ENCODE measurements around the gene SRBD1. TPM values are rescaled to one million over a fixed set of nuclear protein-coding genes. Genes with fewer than 3 reads are reported as not detected.

SRBD1 gene
- total RNA-seq, 4 donors from 2014 or later, result 13.5 to 36.2 (median 26.8) TPM

- intact Hi-C loops (cut with DNase I; ENCODE audit: low total_unique reads), result no loop called here
- peaks cover 6% of the 10 kb centered on the region for H3K27me3 ChIP-seq
- no peak for DNase-seq
- no peaks in the 10 kb centered on the region for H3K4me1 ChIP-seq
- no peak for TF ChIP-seq POLR2AphosphoS5 (IDR thresholded peaks at IDR 0.05)
- TF ChIP-seq EP300 (IDR thresholded peaks at IDR 0.05; ENCODE audit: low read depth), result no peak
- no peak for TF ChIP-seq POLR2A (IDR thresholded peaks at IDR 0.05)
- TF ChIP-seq CTCF (IDR thresholded peaks at IDR 0.05), result no peak
- no peaks in the 10 kb centered on the region for H3K36me3 ChIP-seq
- H3K27ac ChIP-seq, result no peak overlapping the region
- in situ Hi-C loops (cut with MboI; ENCODE audit: low pct_ligation_motif_present in 1 of 4, low pct_unique_long_range_greater_than_20kb in 1 of 4, low sequenced_read_pairs in 3 of 4), result loop anchor here in 1 of 4 donors (25.0 kb wide), 1 partner anchor 731 kb away; no protein-coding TSS in a partner anchor
- H3K4me3 ChIP-seq, result no peak overlapping the region
- no peaks in the 10 kb centered on the region for H3K9me3 ChIP-seq
- 96 to 100% methylated on average over 1 to 3 of the region's 3 CpGs for WGBS, 2 donors (ENCODE audit: low coverage in 1 of 2)
Measured at GRCh38 chr2:45631319-45631718, 20.3 kb upstream of the SRBD1 start.

- Histone ChIP-seq H3K4me3 (no peak overlapping the region), H3K4me1 (no peaks in the 10 kb centered on the region), H3K9me3 (no peaks in the 10 kb centered on the region), H3K27me3 (peaks cover 6% of the 10 kb centered on the region), H3K27ac (no peak overlapping the region), H3K36me3 (no peaks in the 10 kb centered on the region)
- WGBS, 2 donors (ENCODE audit: low coverage in 1 of 2), result 80 to 82% methylated on average over 1 of the region's 1 CpG
- no peak for TF ChIP-seq POLR2A (IDR thresholded peaks at IDR 0.05)
- in situ Hi-C loops (cut with MboI; ENCODE audit: low pct_ligation_motif_present in 1 of 4, low pct_unique_long_range_greater_than_20kb in 1 of 4, low sequenced_read_pairs in 3 of 4) (loop anchor here in 1 of 4 donors (25.0 kb wide), 1 partner anchor 732 kb away; no protein-coding TSS in a partner anchor), intact Hi-C loops (cut with DNase I; ENCODE audit: low total_unique reads) (no loop called here)
- no peak for DNase-seq
Measured at GRCh38 chr2:45629971-45630370, 18.9 kb upstream of the SRBD1 start.

- H3K36me3 ChIP-seq, result no peaks in the 10 kb centered on the region
- no peaks in the 10 kb centered on the region for H3K9me3 ChIP-seq
- 56 to 89% methylated on average over 1 of the region's 1 CpG for WGBS, 2 donors (ENCODE audit: low coverage in 1 of 2)
- in situ Hi-C loops (cut with MboI; ENCODE audit: low pct_ligation_motif_present in 1 of 4, low pct_unique_long_range_greater_than_20kb in 1 of 4, low sequenced_read_pairs in 3 of 4) (loop anchor here in 1 of 4 donors (25.0 kb wide), 1 partner anchor 734 kb away; no protein-coding TSS in a partner anchor), intact Hi-C loops (cut with DNase I; ENCODE audit: low total_unique reads) (no loop called here)
- no peak overlapping the region for H3K4me3 ChIP-seq
- no peak for DNase-seq
- H3K27me3 ChIP-seq, result peaks cover 6% of the 10 kb centered on the region
- H3K4me1 ChIP-seq, result no peaks in the 10 kb centered on the region
- no peak overlapping the region for H3K27ac ChIP-seq
- TF ChIP-seq POLR2AphosphoS5 (IDR thresholded peaks at IDR 0.05), result no peak
Measured at GRCh38 chr2:45627911-45628310, 16.8 kb upstream of the SRBD1 start.

- Histone ChIP-seq H3K36me3 (no peaks in the 10 kb centered on the region), H3K4me1 (no peaks in the 10 kb centered on the region), H3K9me3 (no peaks in the 10 kb centered on the region), H3K27me3 (peaks cover 6% of the 10 kb centered on the region), H3K4me3 (no peak overlapping the region), H3K27ac (no peak overlapping the region)
- DNase-seq, result no peak
- intact Hi-C loops (cut with DNase I; ENCODE audit: low total_unique reads) (no loop called here), in situ Hi-C loops (cut with MboI; ENCODE audit: low pct_ligation_motif_present in 1 of 4, low pct_unique_long_range_greater_than_20kb in 1 of 4, low sequenced_read_pairs in 3 of 4) (loop anchor here in 1 of 4 donors (25.0 kb wide), 1 partner anchor 736 kb away; no protein-coding TSS in a partner anchor)
- TF ChIP-seq EP300 (IDR thresholded peaks at IDR 0.05; ENCODE audit: low read depth) (no peak), CTCF (IDR thresholded peaks at IDR 0.05) (no peak), POLR2AphosphoS5 (IDR thresholded peaks at IDR 0.05) (no peak), POLR2A (IDR thresholded peaks at IDR 0.05) (no peak)
- WGBS, 2 donors (ENCODE audit: low coverage in 1 of 2), result 48 to 55% methylated on average over 7 to 8 of the region's 8 CpGs
Measured at GRCh38 chr2:45626387-45627221, 15.5 kb upstream of the SRBD1 start.

- no peaks in the 10 kb centered on the region for H3K4me1 ChIP-seq
- no peaks in the 10 kb centered on the region for H3K27me3 ChIP-seq
- no peak overlapping the region for H3K27ac ChIP-seq
- no peak overlapping the region for H3K4me3 ChIP-seq
- no peak for DNase-seq
- H3K36me3 ChIP-seq, result no peaks in the 10 kb centered on the region
- H3K9me3 ChIP-seq, result no peaks in the 10 kb centered on the region
- intact Hi-C loops (cut with DNase I; ENCODE audit: low total_unique reads), result no loop called here
- no peak for TF ChIP-seq POLR2AphosphoS5 (IDR thresholded peaks at IDR 0.05)
- no peak for TF ChIP-seq POLR2A (IDR thresholded peaks at IDR 0.05)
- TF ChIP-seq CTCF (IDR thresholded peaks at IDR 0.05), result no peak
- no peak for TF ChIP-seq EP300 (IDR thresholded peaks at IDR 0.05; ENCODE audit: low read depth)
- in situ Hi-C loops (cut with MboI; ENCODE audit: low pct_ligation_motif_present in 1 of 4, low pct_unique_long_range_greater_than_20kb in 1 of 4, low sequenced_read_pairs in 3 of 4), result loop anchor here in 1 of 4 donors (25.0 kb wide), 1 partner anchor 736 kb away; no protein-coding TSS in a partner anchor
Measured at GRCh38 chr2:45625824-45626223, 14.8 kb upstream of the SRBD1 start.

Measured in transverse colon (tissue), 4 donors.